Ascending aorta (tissue), 2 donors: ENCODE measurements around the gene GAS2L2. TPM values are rescaled to one million over a fixed set of nuclear protein-coding genes. Genes with fewer than 3 reads are reported as not detected.
A peak's percentile ranks its signal among the peaks of the same experiment; 100 is the strongest.

Experiments used
- DNase-seq, 2 donors: peaks; one replicate each; pipeline ENCODE4 v3.0.0-alpha.2; 2019; ENCODE audit warnings: low spot score in 2 of 2
- H3K27ac ChIP-seq, 2 donors: fragments of 200-600 bp; sonication (generic); one replicate each; pipeline ENCODE4 v1.5.1; 2016 to 2017; ENCODE audit warnings: mild to moderate bottlenecking in 1 of 2
- H3K27me3 ChIP-seq: fragments of 200-600 bp; sonication (generic); one replicate; pipeline ENCODE4 v1.5.1; 2017
- H3K36me3 ChIP-seq, 2 donors: fragments of 200-600 bp; sonication (generic); one replicate each; pipeline ENCODE4 v1.5.1; 2016
- H3K4me1 ChIP-seq, 2 donors: fragments of 200-600 bp; sonication (generic); one replicate each; pipeline ENCODE4 v1.5.1; 2016 to 2017; ENCODE audit warnings: mild to moderate bottlenecking in 1 of 2
- H3K4me3 ChIP-seq, 2 donors: fragments of 200-600 bp; sonication (generic); one replicate each; pipeline ENCODE4 v1.5.1; 2016 to 2017; ENCODE audit warnings: mild to moderate bottlenecking in 1 of 2
- H3K9me3 ChIP-seq, 2 donors: fragments of 200-600 bp; sonication (generic); one replicate each; pipeline ENCODE4 v1.5.1; 2016
- CTCF ChIP-seq, 3 experiments: fragments of 200-600 bp in 2 of 3; fragments of 450-650 bp in 1 of 3; sonication (generic) in 2 of 3; IDR thresholded peaks; one replicate each; pipeline ENCODE4 v1.5.1; 2016 to 2019; ENCODE audit warnings: antibody characterized with exemption in 3 of 3, mild to moderate bottlenecking in 1 of 3, moderate library complexity in 1 of 3
- intact Hi-C: fragments of 100-400 bp; cut with DNase I; formaldehyde crosslinking; loops from one replicate; pipeline ENCODE4 v1.15.1; 2023
- total RNA-seq: library from RNA; depleted of rRNA; stranded (reverse); fragments of >200 nt; gene quantifications from one replicate; pipeline ENCODE4 v1.1.0, GENCODE V29; 2016

Gene GAS2L2
- total RNA-seq, 1 donor from 2014 or later = not detected

- no peak overlapping the region for H3K4me3 ChIP-seq
- TF ChIP-seq CTCF (IDR thresholded peaks at IDR 0.05) = no peak
- H3K9me3 ChIP-seq = no peaks in the 10 kb centered on the region
- no peaks in the 10 kb centered on the region for H3K27me3 ChIP-seq
- intact Hi-C loops = no loop called here
- H3K36me3 ChIP-seq = no peaks in the 10 kb centered on the region
- H3K4me1 ChIP-seq = peaks cover 5 to 25% of the 10 kb centered on the region in 2 donors
- no peak for DNase-seq
- no peak overlapping the region for H3K27ac ChIP-seq
Observed at GRCh38 chr17:35778641-35779196, 25.7 kb upstream of the GAS2L2 start.

- peak overlapping the region; percentile 75 to 91 for H3K27ac ChIP-seq
- H3K4me1 ChIP-seq = peaks cover 5 to 24% of the 10 kb centered on the region in 2 donors
- H3K4me3 ChIP-seq = peak overlapping the region in 1 of 2 donors; percentile 54
Observed at GRCh38 chr17:35775583-35775982, 22.5 kb upstream of the GAS2L2 start.

GRCh38 chr17:35775039-35775438 lies 22.0 kb upstream of the GAS2L2 start:
- Histone ChIP-seq H3K27ac (peak overlapping the region; percentile 75 to 91), H3K9me3 (no peaks in the 10 kb centered on the region), H3K27me3 (no peaks in the 10 kb centered on the region), H3K36me3 (no peaks in the 10 kb centered on the region), H3K4me3 (peak overlapping the region; percentile 35 to 54), H3K4me1 (peaks cover 5 to 24% of the 10 kb centered on the region in 2 donors)
- no peak for TF ChIP-seq CTCF (IDR thresholded peaks at IDR 0.05)
- no peak for DNase-seq
- intact Hi-C loops = no loop called here

More at GRCh38 chr17:35775583-35775982, 22.5 kb upstream of the GAS2L2 start:
- intact Hi-C loops = no loop called here
- Histone ChIP-seq H3K36me3 (no peaks in the 10 kb centered on the region), H3K27me3 (no peaks in the 10 kb centered on the region), H3K9me3 (no peaks in the 10 kb centered on the region)
- TF ChIP-seq CTCF (IDR thresholded peaks at IDR 0.05) = no peak
- no peak for DNase-seq

- DNase-seq = peak; percentile 31 to 87
- Histone ChIP-seq H3K9me3 (no peaks in the 10 kb centered on the region), H3K27ac (peak overlapping the region; percentile 75 to 91), H3K36me3 (no peaks in the 10 kb centered on the region), H3K4me1 (peaks cover 5 to 24% of the 10 kb centered on the region in 2 donors), H3K4me3 (peak overlapping the region; percentile 35 to 54), H3K27me3 (no peaks in the 10 kb centered on the region)
- no peak for TF ChIP-seq CTCF (IDR thresholded peaks at IDR 0.05)
- intact Hi-C loops = no loop called here
Observed at GRCh38 chr17:35774499-35774898, 21.5 kb upstream of the GAS2L2 start.

GRCh38 chr17:35773679-35774425 lies 20.8 kb upstream of the GAS2L2 start:
- H3K4me1 ChIP-seq = peaks cover 5 to 24% of the 10 kb centered on the region in 2 donors
- H3K36me3 ChIP-seq = no peaks in the 10 kb centered on the region
- no peak for DNase-seq
- H3K27me3 ChIP-seq = no peaks in the 10 kb centered on the region
- H3K9me3 ChIP-seq = no peaks in the 10 kb centered on the region
- intact Hi-C loops = no loop called here
- TF ChIP-seq CTCF (IDR thresholded peaks at IDR 0.05) = no peak
- H3K4me3 ChIP-seq = no peak overlapping the region
- peak overlapping the region; percentile 75 to 91 for H3K27ac ChIP-seq
